HAP-1 (cell line): ENCODE measurements around the gene ARHGAP9.
"Not testable (repeated sequence)": the region's sequence is repeated elsewhere in the genome, so short reads cannot be mapped to it uniquely, and the experiment has no call there.

Source experiments
- DNase-seq, 2 experiments: peaks; one replicate each; pipeline ENCODE4 v3.0.0-alpha.2; 2016 to 2020; ENCODE audit warnings: low spot score in 2 of 2
- H3K27me3 ChIP-seq: fragments of 250-450 bp; sonication (Bioruptor Pico); 2 replicates; pipeline ENCODE4 v1.5.1; 2020; ENCODE audit warnings: low read depth, mild to moderate bottlenecking, moderate library complexity
- H3K36me3 ChIP-seq: fragments of 250-450 bp; sonication (Bioruptor Pico); replicated peaks from 2 replicates; pipeline ENCODE4 v1.5.1; 2020; ENCODE audit warnings: mild to moderate bottlenecking
- H3K4me1 ChIP-seq: fragments of 250-450 bp; sonication (Bioruptor Pico); 2 replicates; pipeline ENCODE4 v1.5.1; 2020; ENCODE audit warnings: mild to moderate bottlenecking
- H3K4me3 ChIP-seq: fragments of 250-450 bp; sonication (Bioruptor Pico); 2 replicates; pipeline ENCODE4 v1.5.1; 2020; ENCODE audit warnings: mild to moderate bottlenecking, moderate library complexity
- H3K9me3 ChIP-seq: fragments of 250-450 bp; sonication (Bioruptor Pico); 2 replicates; pipeline ENCODE4 v1.5.1; 2020; ENCODE audit warnings: mild to moderate bottlenecking, moderate library complexity
- in situ Hi-C: fragments of 300-500 bp; cut with MboI; formaldehyde crosslinking; loops from 3 replicates; pipeline ENCODE4 v1.14.3; 2020; ENCODE audit warnings: low sequenced_read_pairs, inconsistent platforms, mixed read lengths

Gene ARHGAP9

GRCh38 chr12:57430112-57430930 is 49.3 kb downstream of the ARHGAP9 start:
- in situ Hi-C loops = no loop called here
- H3K36me3 ChIP-seq = peaks cover 3% of the 10 kb centered on the region; the same call in 1 of the 2 replicates
- H3K4me3 ChIP-seq = peak overlapping the region; percentile 50
- DNase-seq = peak in 1 of 2 experiments; percentile 36
- no peaks in the 10 kb centered on the region for H3K27me3 ChIP-seq
- no peaks in the 10 kb centered on the region for H3K9me3 ChIP-seq
- H3K4me1 ChIP-seq = peaks cover 13% of the 10 kb centered on the region

DNA sequence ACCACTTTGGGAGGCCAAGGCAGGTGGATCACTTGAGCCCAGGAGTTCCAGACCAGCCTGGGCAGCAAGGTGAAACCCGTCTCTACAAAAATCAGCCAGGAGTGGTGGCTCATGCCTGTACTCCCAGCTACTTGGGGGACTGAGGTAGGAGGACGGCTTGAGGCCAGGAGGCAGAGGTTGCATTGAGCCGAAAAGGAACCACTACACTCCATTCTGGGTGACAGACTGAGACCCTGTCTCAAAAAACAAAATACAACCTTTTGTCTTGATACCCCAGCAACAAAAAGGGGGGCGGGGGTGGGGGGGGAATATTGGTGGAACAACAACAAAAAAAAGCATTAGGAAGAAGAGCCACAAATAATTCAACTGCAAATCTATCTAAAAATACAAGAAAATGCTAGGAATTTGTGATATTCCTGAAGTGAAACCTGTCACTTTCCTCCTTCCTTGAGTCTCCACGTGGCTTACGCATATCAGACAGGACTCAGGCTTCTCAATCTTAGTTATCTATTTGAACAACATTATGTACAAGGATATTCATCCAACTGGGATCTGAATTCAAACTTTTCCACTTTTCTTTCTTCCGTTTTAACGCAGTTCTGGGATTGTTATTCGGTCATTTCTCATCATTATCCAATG is 50.1 kb downstream of the ARHGAP9 start:
- in situ Hi-C loops = no loop called here
- no peaks in the 10 kb centered on the region for H3K27me3 ChIP-seq
- DNase-seq = peak in 1 of 2 experiments; percentile 24
- H3K9me3 ChIP-seq = no peaks in the 10 kb centered on the region
- peak overlapping the region; percentile 50 for H3K4me3 ChIP-seq
- peaks cover 13% of the 10 kb centered on the region for H3K4me1 ChIP-seq
- H3K36me3 ChIP-seq = peaks cover 3% of the 10 kb centered on the region; the same call in 1 of the 2 replicates

DNA sequence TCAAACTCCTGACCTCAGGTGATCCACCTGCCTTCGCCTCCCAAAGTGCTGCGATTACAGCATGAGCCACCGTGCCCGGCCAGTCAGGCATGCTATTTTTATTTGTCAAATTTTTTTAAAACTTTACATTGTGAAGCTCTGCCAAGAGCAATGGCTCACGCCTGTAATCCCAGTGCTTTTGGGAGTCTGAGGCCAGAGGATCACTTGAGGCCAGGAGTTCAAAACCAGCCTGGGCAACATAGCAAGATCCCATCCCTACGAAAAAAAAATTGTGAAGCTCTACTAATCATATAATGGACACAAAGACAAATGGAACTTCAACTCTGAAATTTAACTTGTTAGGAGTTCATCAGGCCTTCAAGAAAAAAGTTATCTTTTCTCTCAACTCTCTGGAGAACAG is 50.7 kb downstream of the ARHGAP9 start:
- no peaks in the 10 kb centered on the region for H3K9me3 ChIP-seq
- no peaks in the 10 kb centered on the region for H3K27me3 ChIP-seq
- no peak for DNase-seq
- peaks cover 13% of the 10 kb centered on the region for H3K4me1 ChIP-seq
- in situ Hi-C loops = no loop called here
- H3K36me3 ChIP-seq = peaks cover 3% of the 10 kb centered on the region; the same call in 1 of the 2 replicates
- peak overlapping the region; percentile 50 for H3K4me3 ChIP-seq

DNA sequence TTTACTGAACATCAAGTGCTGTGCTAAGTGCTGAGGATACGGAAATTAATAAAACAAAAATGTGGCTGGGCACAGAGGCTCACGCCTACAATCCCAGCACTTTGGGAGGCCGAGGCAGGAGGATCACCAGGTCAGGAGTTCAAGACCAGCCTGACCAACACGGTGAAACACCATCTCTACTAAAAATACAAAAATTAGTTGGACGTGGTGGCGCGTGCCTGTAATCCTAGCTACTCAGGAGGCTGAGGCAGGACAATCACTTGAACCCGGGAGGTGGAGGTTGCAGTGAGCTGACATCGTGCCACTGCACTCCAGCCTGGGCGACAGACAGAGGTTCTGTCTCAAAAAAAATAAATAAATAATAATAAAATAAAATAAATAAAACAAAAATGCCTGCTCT is 52.7 kb downstream of the ARHGAP9 start:
- H3K9me3 ChIP-seq, DNase-seq, in situ Hi-C loops: not testable (repeated sequence)

More for the DNA sequence above, 52.7 kb downstream of the ARHGAP9 start:
- H3K4me3 ChIP-seq, H3K4me1 ChIP-seq, H3K27me3 ChIP-seq: not testable (repeated sequence)
- H3K36me3 ChIP-seq = peaks cover 11% of the 10 kb centered on the region
